K562 (cell line): ENCODE measurements around the gene ZW10. TPM values are rescaled to one million over a fixed set of nuclear protein-coding genes. Genes with fewer than 3 reads are reported as not detected.

Experiments
- BCOR ChIP-seq: fragments of 450-650 bp; IDR thresholded peaks from 2 replicates; pipeline ENCODE4 v1.6.1; 2016
- DNMT1 ChIP-seq: fragments of 450-650 bp; IDR thresholded peaks from 2 replicates; pipeline ENCODE4 v1.6.1; 2016; ENCODE audit warnings: antibody characterized with exemption, mild to moderate bottlenecking
- KLF10 ChIP-seq: fragments of 250-450 bp; sonication (Bioruptor Pico); IDR thresholded peaks from 2 replicates; pipeline ENCODE4 v1.6.1; 2021; ENCODE audit warnings: matching md5 sums
- KLF13 ChIP-seq: fragments of 450-650 bp; IDR thresholded peaks from 2 replicates; pipeline ENCODE4 v1.6.1; 2016; ENCODE audit warnings: missing genetic modification characterization, low read depth, mild to moderate bottlenecking, missing compliant biosample characterization, moderate library complexity, borderline replicate concordance
- MAFK ChIP-seq: IDR thresholded peaks from 2 replicates; pipeline ENCODE4 v1.6.1; 2011; ENCODE audit warnings: low read length, improper control_type of control experiment
- MLLT1 ChIP-seq, 2 experiments: fragments of 450-650 bp; IDR thresholded peaks; 2 replicates each; pipeline ENCODE4 v1.6.1; 2016
- POLR2A ChIP-seq: fragments of 450-650 bp; conservative IDR thresholded peaks from 2 replicates; pipeline ENCODE4 v1.6.1; 2016
- RBM15 ChIP-seq: fragments of 200-400 bp; formaldehyde crosslinking; IDR thresholded peaks from 2 replicates; pipeline ENCODE4 v1.6.1; 2018; ENCODE audit warnings: mild to moderate bottlenecking, low read length, moderate library complexity; ENCODE audit not compliant: insufficient read depth
- RERE ChIP-seq: sonication (generic); formaldehyde crosslinking; IDR thresholded peaks from 2 replicates; pipeline ENCODE4 v1.8.0; 2023; ENCODE audit warnings: missing genetic modification reagents, mild to moderate bottlenecking, borderline replicate concordance
- RNF2 ChIP-seq: sonication (generic); IDR thresholded peaks from 2 replicates; pipeline ENCODE4 v1.6.1; 2016
- THRAP3 ChIP-seq: fragments of 450-650 bp; IDR thresholded peaks from 2 replicates; pipeline ENCODE4 v1.6.1; 2016; ENCODE audit warnings: mild to moderate bottlenecking, inconsistent platforms, borderline replicate concordance
- ZC3H4 ChIP-seq: sonication (generic); formaldehyde crosslinking; IDR thresholded peaks from 2 replicates; pipeline ENCODE4 v1.9.0; 2021; ENCODE audit warnings: missing genetic modification reagents, borderline replicate concordance
- ZNF263 ChIP-seq: sonication (generic); formaldehyde crosslinking; IDR thresholded peaks from 2 replicates; pipeline ENCODE4 v1.8.0; 2022; ENCODE audit warnings: mild to moderate bottlenecking, missing genetic modification reagents, borderline replicate concordance
- ZNF512 ChIP-seq: IDR thresholded peaks from 2 replicates; pipeline ENCODE4 v1.6.1; 2016; ENCODE audit warnings: missing genetic modification characterization, missing compliant biosample characterization
- polyA plus RNA-seq, 8 experiments: library from polyadenylated mRNA; depleted of rRNA in 4 of 8; stranded (reverse) in 5 of 8; unstranded in 3 of 8; fragments of >200 nt; fragmentation: Nextera tagmentation in 2 of 8; fragmentation: Illumina TruSeq in 1 of 8; extraction: Ambion mirVana in 2 of 8; extraction: Trizol in 1 of 8; gene quantifications; 2 replicates each; pipeline versions ENCODE4 v1.2.1 to v1.2.3, GENCODE V29; 2011 to 2014; ENCODE audit warnings: inconsistent platforms in 1 of 8, missing spikeins in 1 of 8
- total RNA-seq, 7 experiments: library from RNA; depleted of rRNA in 6 of 7; stranded (reverse); fragments of >200 nt in 6 of 7; fragmentation: Illumina TruSeq in 2 of 7; extraction: Trizol in 2 of 7; gene quantifications; 2 replicates each; pipeline versions ENCODE4 v1.2.1 to v1.2.3, GENCODE V29; 2011 to 2021; ENCODE audit warnings: low replicate concordance in 1 of 7
- TF ChIP-seq, protein P1 (sequence below): IDR thresholded peaks from 2 replicates; pipeline ENCODE4 v1.6.1; 2011; ENCODE audit not compliant: insufficient read length; ENCODE audit errors: extremely low read depth

The ZW10 gene
- total and polyA plus RNA-seq, 9 of the 15 experiments (the other 6 are each of a cell fraction or from before 2014, with no cell fraction given) = 9.4 to 37.7 (median 25.0) TPM

GRCh38 chr11:113690619-113691569 is 82.6 kb downstream of the ZW10 start (continued):
- TF ChIP-seq ZNF512 (no peak), RBM15 (no peak), POLR2A (peak; percentile 70), RNF2 (peak; percentile 65; the same call in 1 of the 2 replicates), ZNF263 (CRISPR knock-in tag) (no peak), ZC3H4 (CRISPR knock-in tag) (no peak), DNMT1 (no peak), KLF13 (tag) (peak; percentile 93; the same call in 1 of the 2 replicates), THRAP3 (no peak), MLLT1 (IDR thresholded peaks at IDR 0.05) (no peak), BCOR (0 out of 2 replicates have a peak, but pooled peaks have one; percentile 32), RERE (CRISPR knock-in tag) (no peak), KLF10 (CRISPR knock-in tag) (no peak), MAFK (peak; percentile 44)
- TF ChIP-seq, protein P1, sequence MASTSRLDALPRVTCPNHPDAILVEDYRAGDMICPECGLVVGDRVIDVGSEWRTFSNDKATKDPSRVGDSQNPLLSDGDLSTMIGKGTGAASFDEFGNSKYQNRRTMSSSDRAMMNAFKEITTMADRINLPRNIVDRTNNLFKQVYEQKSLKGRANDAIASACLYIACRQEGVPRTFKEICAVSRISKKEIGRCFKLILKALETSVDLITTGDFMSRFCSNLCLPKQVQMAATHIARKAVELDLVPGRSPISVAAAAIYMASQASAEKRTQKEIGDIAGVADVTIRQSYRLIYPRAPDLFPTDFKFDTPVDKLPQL = no peak
